ENCODE data around the gene TXNIP.
"Not testable (repeated sequence)": the region's sequence is repeated elsewhere in the genome, so short reads cannot be mapped to it uniquely, and the experiment has no call there.

TXNIP gene

GRCh38 chr1:145996433-145997015, at the start of gene TXNIP:
Gene TXNIP (minus strand): TSS chr1:145996579. CDS start chr1:145996266, 313 bp downstream.
- DNase-seq (ENCODE audit: low read depth), result peak; percentile 91

- DNase-seq (ENCODE audit: low read depth), result no peak
Measured at GRCh38 chr1:146039844-146040194, 43.4 kb upstream of the TXNIP start.

- DNase-seq (ENCODE audit: low read depth), result peak; percentile 51
Measured at GRCh38 chr1:146036965-146037646, 40.7 kb upstream of the TXNIP start.

GRCh38 chr1:146036241-146036964, 40.0 kb upstream of the TXNIP start:
- no peak for DNase-seq (ENCODE audit: low read depth)

GRCh38 chr1:146035048-146035423, 38.7 kb upstream of the TXNIP start:
- no peak for DNase-seq (ENCODE audit: low read depth)

- DNase-seq (ENCODE audit: low read depth), result no peak
Measured at GRCh38 chr1:146032631-146033219, 36.3 kb upstream of the TXNIP start.

GRCh38 chr1:146031476-146031875, 35.1 kb upstream of the TXNIP start:
- DNase-seq (ENCODE audit: low read depth), result no peak

- DNase-seq (ENCODE audit: low read depth), result no peak
Measured at GRCh38 chr1:146029117-146029516, 32.7 kb upstream of the TXNIP start.

GRCh38 chr1:146026650-146027049, 30.3 kb upstream of the TXNIP start:
- not testable (repeated sequence) for DNase-seq (ENCODE audit: low read depth)

- not testable (repeated sequence) for DNase-seq (ENCODE audit: low read depth)
Measured at GRCh38 chr1:146025787-146026495, 29.6 kb upstream of the TXNIP start.

GRCh38 chr1:146022403-146023127, 26.2 kb upstream of the TXNIP start:
- no peak for DNase-seq (ENCODE audit: low read depth)

- DNase-seq (ENCODE audit: low read depth), result no peak
Measured at GRCh38 chr1:146021622-146022402, 25.4 kb upstream of the TXNIP start, which contains the start of gene HJV. Gene HJV (minus strand): TSS chr1:146021735. CDS start chr1:146020231, 1,504 bp downstream.

- DNase-seq (ENCODE audit: low read depth), result no peak
Measured at GRCh38 chr1:146021050-146021445, 24.7 kb upstream of the TXNIP start.

- no peak for DNase-seq (ENCODE audit: low read depth)
Measured at GRCh38 chr1:146020058-146021049, 24.0 kb upstream of the TXNIP start.

GRCh38 chr1:146019231-146020057, 23.1 kb upstream of the TXNIP start:
- DNase-seq (ENCODE audit: low read depth), result no peak

- no peak for DNase-seq (ENCODE audit: low read depth)
Measured at GRCh38 chr1:146016891-146017290, 20.5 kb upstream of the TXNIP start.

- DNase-seq (ENCODE audit: low read depth), result no peak
Measured at GRCh38 chr1:146013559-146013922, 17.2 kb upstream of the TXNIP start.

- DNase-seq (ENCODE audit: low read depth), result peak; percentile 30
Measured at GRCh38 chr1:146012703-146013558, 16.6 kb upstream of the TXNIP start.
